ENCODE results near the gene HMGXB3. TPM values are rescaled to one million over a fixed set of nuclear protein-coding genes. Genes with fewer than 3 reads are reported as not detected.

HMGXB3 gene
- total RNA-seq, 3 donors from 2014 or later (not counting 1 experiment from before 2014, with no cell fraction given): 39.0 to 46.5 (median 45.8) TPM

DNA sequence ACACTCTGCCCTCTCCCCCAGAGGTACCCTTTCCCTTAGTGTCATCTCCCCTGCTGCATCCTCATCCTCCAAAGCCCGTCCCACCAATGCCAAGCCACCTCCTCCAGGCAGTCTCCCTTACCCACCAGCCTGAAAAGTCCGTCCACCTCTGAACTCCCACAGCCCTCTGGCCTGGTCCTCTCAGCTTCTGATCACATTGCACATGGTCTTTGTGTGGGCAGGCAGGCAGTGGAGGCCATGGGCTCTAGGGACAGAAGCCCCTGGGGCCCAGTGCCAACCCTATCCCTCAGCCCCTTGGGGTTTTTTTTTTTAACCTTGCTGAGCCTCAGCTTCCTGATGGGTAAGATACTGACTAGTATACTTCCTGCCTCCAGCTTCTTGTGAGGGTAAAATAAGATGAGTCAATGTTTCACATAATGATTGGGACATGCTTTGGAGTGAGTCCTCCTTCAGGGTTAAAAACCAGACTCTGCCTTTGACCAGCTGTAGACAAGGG, 66.4 kb downstream of the HMGXB3 start:
- peak in 2 of 3 donors; percentile 13 to 18 for ATAC-seq
- no peak overlapping the region for H3K27ac Mint-ChIP-seq
- intact Hi-C loops (cut with micrococcal nuclease): no loop called here

DNA sequence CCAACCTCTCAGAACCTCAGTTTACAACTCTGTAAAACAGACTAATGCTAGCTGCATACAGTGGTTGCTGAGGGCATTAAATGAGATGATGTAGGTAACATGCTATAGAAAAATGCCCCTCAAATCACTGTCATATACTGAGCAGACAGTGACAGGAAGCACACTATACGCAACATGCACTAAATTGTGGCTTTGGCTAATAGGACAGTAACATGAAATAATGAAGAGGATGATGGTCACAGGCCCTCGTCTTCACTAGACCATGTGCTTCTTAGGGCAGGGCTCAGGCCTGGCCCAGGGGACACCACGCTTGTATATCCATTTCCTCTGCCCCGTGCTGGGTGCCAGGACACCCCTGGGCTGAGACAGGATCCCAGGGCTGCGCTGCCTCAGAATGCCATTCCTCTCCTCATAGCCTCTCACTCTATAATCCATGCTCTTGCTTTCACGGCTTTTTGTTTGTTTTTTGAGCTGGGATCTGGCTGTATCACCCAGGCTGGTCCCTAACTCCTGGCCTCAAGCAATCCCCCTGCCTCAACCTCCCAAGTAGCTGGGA, 66.9 kb downstream of the HMGXB3 start:
- Mint-ChIP-seq H3K27ac (no peak overlapping the region), H3K4me1 (peaks cover 7 to 13% of the 10 kb centered on the region in 2 donors), H3K36me3 (no peaks in the 10 kb centered on the region), H3K4me3 (no peak overlapping the region), H3K27me3 (ENCODE audit: low read depth in 2 of 2) (peaks cover 40 to 42% of the 10 kb centered on the region in 2 donors), H3K9me3 (no peaks in the 10 kb centered on the region)
- 89% methylated on average over 6 of the region's 6 CpGs for WGBS (ENCODE audit: insufficient coverage)
- ATAC-seq (peak in 1 of 3 donors; percentile 10), DNase-seq (no peak)
- TF ChIP-seq, protein P1, sequence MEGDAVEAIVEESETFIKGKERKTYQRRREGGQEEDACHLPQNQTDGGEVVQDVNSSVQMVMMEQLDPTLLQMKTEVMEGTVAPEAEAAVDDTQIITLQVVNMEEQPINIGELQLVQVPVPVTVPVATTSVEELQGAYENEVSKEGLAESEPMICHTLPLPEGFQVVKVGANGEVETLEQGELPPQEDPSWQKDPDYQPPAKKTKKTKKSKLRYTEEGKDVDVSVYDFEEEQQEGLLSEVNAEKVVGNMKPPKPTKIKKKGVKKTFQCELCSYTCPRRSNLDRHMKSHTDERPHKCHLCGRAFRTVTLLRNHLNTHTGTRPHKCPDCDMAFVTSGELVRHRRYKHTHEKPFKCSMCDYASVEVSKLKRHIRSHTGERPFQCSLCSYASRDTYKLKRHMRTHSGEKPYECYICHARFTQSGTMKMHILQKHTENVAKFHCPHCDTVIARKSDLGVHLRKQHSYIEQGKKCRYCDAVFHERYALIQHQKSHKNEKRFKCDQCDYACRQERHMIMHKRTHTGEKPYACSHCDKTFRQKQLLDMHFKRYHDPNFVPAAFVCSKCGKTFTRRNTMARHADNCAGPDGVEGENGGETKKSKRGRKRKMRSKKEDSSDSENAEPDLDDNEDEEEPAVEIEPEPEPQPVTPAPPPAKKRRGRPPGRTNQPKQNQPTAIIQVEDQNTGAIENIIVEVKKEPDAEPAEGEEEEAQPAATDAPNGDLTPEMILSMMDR (IDR thresholded peaks at IDR 0.05): no peak
- Histone ChIP-seq H3K9me3 (ENCODE audit: control insufficient read depth, insufficient read depth, low read length) (no peaks in the 10 kb centered on the region), H3K27me3 (ENCODE audit: control insufficient read depth, insufficient read depth, low read length) (no peaks in the 10 kb centered on the region), H3K4me1 (ENCODE audit: control insufficient read depth, insufficient read depth, low read length) (peaks cover 23% of the 10 kb centered on the region), H3K36me3 (ENCODE audit: control insufficient read depth, insufficient read depth, low read length) (no peaks in the 10 kb centered on the region), H3K27ac (ENCODE audit: low read length) (no peak overlapping the region), H3K4me3 (ENCODE audit: low read length) (no peak overlapping the region)
- intact Hi-C loops (cut with micrococcal nuclease): no loop called here

More for the DNA sequence above, 66.4 kb downstream of the HMGXB3 start:
- no peak overlapping the region for H3K4me3 ChIP-seq (ENCODE audit: low read length)
- no peaks in the 10 kb centered on the region for H3K27me3 ChIP-seq (ENCODE audit: control insufficient read depth, insufficient read depth, low read length)
- Mint-ChIP-seq H3K4me3 (no peak overlapping the region), H3K4me1 (peaks cover 7 to 13% of the 10 kb centered on the region in 2 donors), H3K9me3 (no peaks in the 10 kb centered on the region), H3K36me3 (no peaks in the 10 kb centered on the region), H3K27me3 (ENCODE audit: low read depth in 2 of 2) (peaks cover 41 to 43% of the 10 kb centered on the region in 2 donors)
- H3K9me3 ChIP-seq (ENCODE audit: control insufficient read depth, insufficient read depth, low read length): no peaks in the 10 kb centered on the region
- TF ChIP-seq, protein P1 (IDR thresholded peaks at IDR 0.05): no peak
- no peaks in the 10 kb centered on the region for H3K36me3 ChIP-seq (ENCODE audit: control insufficient read depth, insufficient read depth, low read length)
- H3K4me1 ChIP-seq (ENCODE audit: control insufficient read depth, insufficient read depth, low read length): peaks cover 23% of the 10 kb centered on the region
- H3K27ac ChIP-seq (ENCODE audit: low read length): no peak overlapping the region
- DNase-seq: no peak
- 43% methylated on average over 2 of the region's 2 CpGs for WGBS (ENCODE audit: insufficient coverage)

DNA sequence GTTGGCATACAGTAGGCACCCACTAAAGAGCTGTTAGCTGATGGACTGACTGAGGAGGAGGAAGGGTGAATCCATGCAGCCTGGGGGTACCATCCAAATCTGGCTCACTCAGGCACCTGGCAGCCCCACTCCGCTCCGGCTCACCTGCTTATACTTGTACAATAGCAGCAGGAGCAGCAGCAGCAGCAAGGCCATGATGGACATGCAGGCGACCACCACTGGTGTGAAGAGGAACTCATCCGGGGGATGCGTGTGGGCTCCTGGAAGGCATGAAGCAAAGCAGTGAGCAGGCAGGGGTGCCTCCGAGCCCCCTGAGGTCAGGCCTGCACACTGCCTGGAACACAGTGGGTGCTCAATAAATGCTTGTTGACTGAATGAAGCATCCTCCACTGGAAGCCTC, 67.5 kb downstream of the HMGXB3 start:
- ATAC-seq: no peak
- H3K27ac Mint-ChIP-seq: no peak overlapping the region

More for the DNA sequence above, 67.5 kb downstream of the HMGXB3 start:
- H3K27ac ChIP-seq (ENCODE audit: low read length): no peak overlapping the region
- H3K27me3 ChIP-seq (ENCODE audit: control insufficient read depth, insufficient read depth, low read length): no peaks in the 10 kb centered on the region
- TF ChIP-seq, protein P1 (IDR thresholded peaks at IDR 0.05): no peak
- Mint-ChIP-seq H3K27me3 (ENCODE audit: low read depth in 2 of 2) (peaks cover 41 to 42% of the 10 kb centered on the region in 2 donors), H3K36me3 (no peaks in the 10 kb centered on the region), H3K4me3 (no peak overlapping the region), H3K4me1 (peaks cover 7 to 13% of the 10 kb centered on the region in 2 donors), H3K9me3 (no peaks in the 10 kb centered on the region)
- DNase-seq: no peak
- peaks cover 23% of the 10 kb centered on the region for H3K4me1 ChIP-seq (ENCODE audit: control insufficient read depth, insufficient read depth, low read length)
- H3K4me3 ChIP-seq (ENCODE audit: low read length): no peak overlapping the region
- no peaks in the 10 kb centered on the region for H3K36me3 ChIP-seq (ENCODE audit: control insufficient read depth, insufficient read depth, low read length)
- intact Hi-C loops (cut with micrococcal nuclease): no loop called here
- WGBS (ENCODE audit: insufficient coverage): 90% methylated on average over 6 of the region's 6 CpGs
- no peaks in the 10 kb centered on the region for H3K9me3 ChIP-seq (ENCODE audit: control insufficient read depth, insufficient read depth, low read length)

Measured in natural killer cell (primary cell).